Measurements from ENCODE around the gene ACLY. TPM values are rescaled to one million over a fixed set of nuclear protein-coding genes. Genes with fewer than 3 reads are reported as not detected.

ACLY gene
- total RNA-seq, 1 experiment from 2014 or later = 350 TPM

DNA sequence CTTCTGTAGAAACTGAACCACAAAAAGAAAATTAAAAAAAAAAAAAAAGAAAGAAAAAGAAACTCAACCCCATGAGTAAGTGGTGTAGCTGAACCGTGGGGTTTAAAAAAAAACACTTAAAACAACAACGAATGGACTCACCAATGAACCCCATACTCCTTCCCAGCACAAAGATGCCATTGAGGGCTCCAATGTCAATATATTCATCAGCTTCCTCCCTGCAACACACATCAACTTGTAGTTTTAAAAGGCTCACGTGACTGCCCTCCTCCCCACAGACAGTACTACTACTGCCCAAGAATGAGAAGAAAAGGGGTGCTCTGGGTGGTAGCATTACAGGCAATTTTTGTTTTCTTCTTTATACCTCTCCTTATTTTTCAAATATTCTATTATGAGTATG is 50.2 kb downstream of the ACLY start (continued):
- TF ChIP-seq, protein P1, sequence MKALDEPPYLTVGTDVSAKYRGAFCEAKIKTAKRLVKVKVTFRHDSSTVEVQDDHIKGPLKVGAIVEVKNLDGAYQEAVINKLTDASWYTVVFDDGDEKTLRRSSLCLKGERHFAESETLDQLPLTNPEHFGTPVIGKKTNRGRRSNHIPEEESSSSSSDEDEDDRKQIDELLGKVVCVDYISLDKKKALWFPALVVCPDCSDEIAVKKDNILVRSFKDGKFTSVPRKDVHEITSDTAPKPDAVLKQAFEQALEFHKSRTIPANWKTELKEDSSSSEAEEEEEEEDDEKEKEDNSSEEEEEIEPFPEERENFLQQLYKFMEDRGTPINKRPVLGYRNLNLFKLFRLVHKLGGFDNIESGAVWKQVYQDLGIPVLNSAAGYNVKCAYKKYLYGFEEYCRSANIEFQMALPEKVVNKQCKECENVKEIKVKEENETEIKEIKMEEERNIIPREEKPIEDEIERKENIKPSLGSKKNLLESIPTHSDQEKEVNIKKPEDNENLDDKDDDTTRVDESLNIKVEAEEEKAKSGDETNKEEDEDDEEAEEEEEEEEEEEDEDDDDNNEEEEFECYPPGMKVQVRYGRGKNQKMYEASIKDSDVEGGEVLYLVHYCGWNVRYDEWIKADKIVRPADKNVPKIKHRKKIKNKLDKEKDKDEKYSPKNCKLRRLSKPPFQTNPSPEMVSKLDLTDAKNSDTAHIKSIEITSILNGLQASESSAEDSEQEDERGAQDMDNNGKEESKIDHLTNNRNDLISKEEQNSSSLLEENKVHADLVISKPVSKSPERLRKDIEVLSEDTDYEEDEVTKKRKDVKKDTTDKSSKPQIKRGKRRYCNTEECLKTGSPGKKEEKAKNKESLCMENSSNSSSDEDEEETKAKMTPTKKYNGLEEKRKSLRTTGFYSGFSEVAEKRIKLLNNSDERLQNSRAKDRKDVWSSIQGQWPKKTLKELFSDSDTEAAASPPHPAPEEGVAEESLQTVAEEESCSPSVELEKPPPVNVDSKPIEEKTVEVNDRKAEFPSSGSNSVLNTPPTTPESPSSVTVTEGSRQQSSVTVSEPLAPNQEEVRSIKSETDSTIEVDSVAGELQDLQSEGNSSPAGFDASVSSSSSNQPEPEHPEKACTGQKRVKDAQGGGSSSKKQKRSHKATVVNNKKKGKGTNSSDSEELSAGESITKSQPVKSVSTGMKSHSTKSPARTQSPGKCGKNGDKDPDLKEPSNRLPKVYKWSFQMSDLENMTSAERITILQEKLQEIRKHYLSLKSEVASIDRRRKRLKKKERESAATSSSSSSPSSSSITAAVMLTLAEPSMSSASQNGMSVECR (CRISPR knock-in tag; IDR thresholded peaks at IDR 0.05; ENCODE audit: borderline replicate concordance) = no peak
- no peak for TF ChIP-seq ZNF532 (CRISPR knock-in tag; IDR thresholded peaks at IDR 0.05; ENCODE audit: borderline replicate concordance)
- no peak for TF ChIP-seq E2F4 (CRISPR knock-in tag; IDR thresholded peaks at IDR 0.05; ENCODE audit: borderline replicate concordance, low read depth)
- TF ChIP-seq, protein P2, sequence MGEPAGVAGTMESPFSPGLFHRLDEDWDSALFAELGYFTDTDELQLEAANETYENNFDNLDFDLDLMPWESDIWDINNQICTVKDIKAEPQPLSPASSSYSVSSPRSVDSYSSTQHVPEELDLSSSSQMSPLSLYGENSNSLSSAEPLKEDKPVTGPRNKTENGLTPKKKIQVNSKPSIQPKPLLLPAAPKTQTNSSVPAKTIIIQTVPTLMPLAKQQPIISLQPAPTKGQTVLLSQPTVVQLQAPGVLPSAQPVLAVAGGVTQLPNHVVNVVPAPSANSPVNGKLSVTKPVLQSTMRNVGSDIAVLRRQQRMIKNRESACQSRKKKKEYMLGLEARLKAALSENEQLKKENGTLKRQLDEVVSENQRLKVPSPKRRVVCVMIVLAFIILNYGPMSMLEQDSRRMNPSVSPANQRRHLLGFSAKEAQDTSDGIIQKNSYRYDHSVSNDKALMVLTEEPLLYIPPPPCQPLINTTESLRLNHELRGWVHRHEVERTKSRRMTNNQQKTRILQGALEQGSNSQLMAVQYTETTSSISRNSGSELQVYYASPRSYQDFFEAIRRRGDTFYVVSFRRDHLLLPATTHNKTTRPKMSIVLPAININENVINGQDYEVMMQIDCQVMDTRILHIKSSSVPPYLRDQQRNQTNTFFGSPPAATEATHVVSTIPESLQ (CRISPR knock-in tag; IDR thresholded peaks at IDR 0.05) = no peak
- TF ChIP-seq ATF3 (CRISPR knock-in tag; conservative IDR thresholded peaks at IDR 0.05) = no peak
- no peak for TF ChIP-seq NR2C2 (CRISPR knock-in tag; IDR thresholded peaks at IDR 0.05)
- TF ChIP-seq, protein P3, sequence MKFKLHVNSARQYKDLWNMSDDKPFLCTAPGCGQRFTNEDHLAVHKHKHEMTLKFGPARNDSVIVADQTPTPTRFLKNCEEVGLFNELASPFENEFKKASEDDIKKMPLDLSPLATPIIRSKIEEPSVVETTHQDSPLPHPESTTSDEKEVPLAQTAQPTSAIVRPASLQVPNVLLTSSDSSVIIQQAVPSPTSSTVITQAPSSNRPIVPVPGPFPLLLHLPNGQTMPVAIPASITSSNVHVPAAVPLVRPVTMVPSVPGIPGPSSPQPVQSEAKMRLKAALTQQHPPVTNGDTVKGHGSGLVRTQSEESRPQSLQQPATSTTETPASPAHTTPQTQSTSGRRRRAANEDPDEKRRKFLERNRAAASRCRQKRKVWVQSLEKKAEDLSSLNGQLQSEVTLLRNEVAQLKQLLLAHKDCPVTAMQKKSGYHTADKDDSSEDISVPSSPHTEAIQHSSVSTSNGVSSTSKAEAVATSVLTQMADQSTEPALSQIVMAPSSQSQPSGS (CRISPR knock-in tag; IDR thresholded peaks at IDR 0.05; ENCODE audit: borderline replicate concordance, low read depth) = no peak
- no peak for TF ChIP-seq PRDM15 (CRISPR knock-in tag; IDR thresholded peaks at IDR 0.05)
- TF ChIP-seq, protein P4, sequence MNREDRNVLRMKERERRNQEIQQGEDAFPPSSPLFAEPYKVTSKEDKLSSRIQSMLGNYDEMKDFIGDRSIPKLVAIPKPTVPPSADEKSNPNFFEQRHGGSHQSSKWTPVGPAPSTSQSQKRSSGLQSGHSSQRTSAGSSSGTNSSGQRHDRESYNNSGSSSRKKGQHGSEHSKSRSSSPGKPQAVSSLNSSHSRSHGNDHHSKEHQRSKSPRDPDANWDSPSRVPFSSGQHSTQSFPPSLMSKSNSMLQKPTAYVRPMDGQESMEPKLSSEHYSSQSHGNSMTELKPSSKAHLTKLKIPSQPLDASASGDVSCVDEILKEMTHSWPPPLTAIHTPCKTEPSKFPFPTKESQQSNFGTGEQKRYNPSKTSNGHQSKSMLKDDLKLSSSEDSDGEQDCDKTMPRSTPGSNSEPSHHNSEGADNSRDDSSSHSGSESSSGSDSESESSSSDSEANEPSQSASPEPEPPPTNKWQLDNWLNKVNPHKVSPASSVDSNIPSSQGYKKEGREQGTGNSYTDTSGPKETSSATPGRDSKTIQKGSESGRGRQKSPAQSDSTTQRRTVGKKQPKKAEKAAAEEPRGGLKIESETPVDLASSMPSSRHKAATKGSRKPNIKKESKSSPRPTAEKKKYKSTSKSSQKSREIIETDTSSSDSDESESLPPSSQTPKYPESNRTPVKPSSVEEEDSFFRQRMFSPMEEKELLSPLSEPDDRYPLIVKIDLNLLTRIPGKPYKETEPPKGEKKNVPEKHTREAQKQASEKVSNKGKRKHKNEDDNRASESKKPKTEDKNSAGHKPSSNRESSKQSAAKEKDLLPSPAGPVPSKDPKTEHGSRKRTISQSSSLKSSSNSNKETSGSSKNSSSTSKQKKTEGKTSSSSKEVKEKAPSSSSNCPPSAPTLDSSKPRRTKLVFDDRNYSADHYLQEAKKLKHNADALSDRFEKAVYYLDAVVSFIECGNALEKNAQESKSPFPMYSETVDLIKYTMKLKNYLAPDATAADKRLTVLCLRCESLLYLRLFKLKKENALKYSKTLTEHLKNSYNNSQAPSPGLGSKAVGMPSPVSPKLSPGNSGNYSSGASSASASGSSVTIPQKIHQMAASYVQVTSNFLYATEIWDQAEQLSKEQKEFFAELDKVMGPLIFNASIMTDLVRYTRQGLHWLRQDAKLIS (CRISPR knock-in tag; IDR thresholded peaks at IDR 0.05; ENCODE audit: borderline replicate concordance) = no peak
- TF ChIP-seq MAX (CRISPR knock-in tag; IDR thresholded peaks at IDR 0.05) = no peak
- TF ChIP-seq GABPB1 (CRISPR knock-in tag; IDR thresholded peaks at IDR 0.05) = no peak
